Muscle layer of colon (tissue), 2 donors: Measurements from ENCODE around the gene MRAS.
A peak's percentile ranks its signal among the peaks of the same experiment; 100 is the strongest.

Experiments used
- H3K27ac ChIP-seq: one replicate; pipeline ENCODE4 v1.7.0; 2013; ENCODE audit warnings: low read depth, mild to moderate bottlenecking, low read length, moderate library complexity
- H3K27me3 ChIP-seq, 2 donors: one replicate each; pipeline ENCODE4 v1.7.0; 2013; ENCODE audit warnings: low read length in 2 of 2, mild to moderate bottlenecking in 2 of 2; ENCODE audit not compliant: insufficient read depth in 2 of 2, control insufficient read depth in 1 of 2
- H3K36me3 ChIP-seq: one replicate; pipeline ENCODE4 v1.7.0; 2013; ENCODE audit warnings: mild to moderate bottlenecking, low read length; ENCODE audit not compliant: insufficient read depth
- H3K4me1 ChIP-seq: one replicate; pipeline ENCODE4 v1.7.0; 2013; ENCODE audit warnings: mild to moderate bottlenecking, low read length; ENCODE audit not compliant: insufficient read depth
- H3K4me3 ChIP-seq, 2 donors: one replicate each; pipeline ENCODE4 v1.7.0; 2013; ENCODE audit warnings: low read length in 2 of 2, low read depth in 1 of 2, mild to moderate bottlenecking in 1 of 2, moderate library complexity in 1 of 2
- H3K9ac ChIP-seq: one replicate; pipeline ENCODE4 v1.7.0; 2013; ENCODE audit warnings: low read length
- H3K9me3 ChIP-seq: one replicate; pipeline ENCODE4 v1.7.0; 2013; ENCODE audit warnings: mild to moderate bottlenecking, low read length
- donor health status: abdominal sarcoma.
- donor health status: Adenocarcinoma of cecum.

Gene MRAS

GRCh38 chr3:138347960-138348753, at the start of gene MRAS:
Gene MRAS, plus strand, starts transcription at chr3:138348579. Its CDS starts 24,305 bp downstream, at chr3:138372884.
- Histone ChIP-seq H3K9me3 (no peaks in the 10 kb centered on the region), H3K4me3 (peak within 1 kb of the TSS; percentile 76 to 88), H3K27me3 (no peaks in the 10 kb centered on the region), H3K4me1 (peaks cover 16% of the 10 kb centered on the region), H3K27ac (peak within 1 kb of the TSS; percentile 88), H3K36me3 (no peaks in the 10 kb centered on the region), H3K9ac (peak within 1 kb of the TSS; percentile 50)

GRCh38 chr3:138300647-138301046, 47.7 kb upstream of the MRAS start:
- no peak overlapping the region for H3K9ac ChIP-seq
- H3K27me3 ChIP-seq: no peaks in the 10 kb centered on the region
- H3K27ac ChIP-seq: no peak overlapping the region
- no peaks in the 10 kb centered on the region for H3K9me3 ChIP-seq
- H3K4me3 ChIP-seq: no peak overlapping the region
- peaks cover 14% of the 10 kb centered on the region for H3K36me3 ChIP-seq
- no peaks in the 10 kb centered on the region for H3K4me1 ChIP-seq

GRCh38 chr3:138303474-138303873, 44.9 kb upstream of the MRAS start:
- Histone ChIP-seq H3K4me3 (no peak overlapping the region), H3K4me1 (no peaks in the 10 kb centered on the region), H3K27me3 (no peaks in the 10 kb centered on the region), H3K9me3 (peaks cover 8% of the 10 kb centered on the region), H3K9ac (no peak overlapping the region), H3K27ac (no peak overlapping the region), H3K36me3 (no peaks in the 10 kb centered on the region)

GRCh38 chr3:138307899-138308298, 40.5 kb upstream of the MRAS start:
- Histone ChIP-seq H3K27me3 (no peaks in the 10 kb centered on the region), H3K4me1 (no peaks in the 10 kb centered on the region), H3K27ac (no peak overlapping the region), H3K9me3 (peaks cover 9% of the 10 kb centered on the region), H3K9ac (no peak overlapping the region), H3K4me3 (no peak overlapping the region), H3K36me3 (no peaks in the 10 kb centered on the region)

- Histone ChIP-seq H3K9ac (no peak overlapping the region), H3K9me3 (peaks cover 9% of the 10 kb centered on the region), H3K27me3 (no peaks in the 10 kb centered on the region), H3K36me3 (no peaks in the 10 kb centered on the region), H3K4me1 (no peaks in the 10 kb centered on the region), H3K4me3 (no peak overlapping the region), H3K27ac (no peak overlapping the region)
Observed at GRCh38 chr3:138308783-138309182, 39.6 kb upstream of the MRAS start.

GRCh38 chr3:138310494-138310893, 37.9 kb upstream of the MRAS start:
- H3K9me3 ChIP-seq: peaks cover 9% of the 10 kb centered on the region

GRCh38 chr3:138314751-138315150, 33.6 kb upstream of the MRAS start:
- Histone ChIP-seq H3K4me3 (no peak overlapping the region), H3K9me3 (no peaks in the 10 kb centered on the region), H3K4me1 (no peaks in the 10 kb centered on the region), H3K36me3 (no peaks in the 10 kb centered on the region), H3K9ac (no peak overlapping the region), H3K27ac (no peak overlapping the region), H3K27me3 (no peaks in the 10 kb centered on the region)

More at GRCh38 chr3:138310494-138310893, 37.9 kb upstream of the MRAS start:
- H3K36me3 ChIP-seq: no peaks in the 10 kb centered on the region
- no peak overlapping the region for H3K27ac ChIP-seq
- no peaks in the 10 kb centered on the region for H3K4me1 ChIP-seq
- H3K4me3 ChIP-seq: no peak overlapping the region
- H3K27me3 ChIP-seq: no peaks in the 10 kb centered on the region
- no peak overlapping the region for H3K9ac ChIP-seq

- H3K4me3 ChIP-seq: no peak overlapping the region
- H3K36me3 ChIP-seq: no peaks in the 10 kb centered on the region
- no peaks in the 10 kb centered on the region for H3K27me3 ChIP-seq
- H3K27ac ChIP-seq: no peak overlapping the region
- H3K9ac ChIP-seq: no peak overlapping the region
- H3K4me1 ChIP-seq: no peaks in the 10 kb centered on the region
- no peaks in the 10 kb centered on the region for H3K9me3 ChIP-seq
Observed at GRCh38 chr3:138317687-138318086, 30.7 kb upstream of the MRAS start.

- Histone ChIP-seq H3K27me3 (no peaks in the 10 kb centered on the region), H3K27ac (no peak overlapping the region), H3K36me3 (no peaks in the 10 kb centered on the region), H3K4me3 (no peak overlapping the region), H3K4me1 (peaks cover 7% of the 10 kb centered on the region), H3K9me3 (no peaks in the 10 kb centered on the region), H3K9ac (no peak overlapping the region)
Observed at GRCh38 chr3:138323971-138324370, 24.4 kb upstream of the MRAS start.

- Histone ChIP-seq H3K4me1 (peaks cover 8% of the 10 kb centered on the region), H3K4me3 (no peak overlapping the region), H3K9ac (no peak overlapping the region), H3K9me3 (no peaks in the 10 kb centered on the region), H3K36me3 (no peaks in the 10 kb centered on the region), H3K27ac (no peak overlapping the region), H3K27me3 (no peaks in the 10 kb centered on the region)
Observed at GRCh38 chr3:138325990-138326389, 22.4 kb upstream of the MRAS start.

- Histone ChIP-seq H3K4me3 (no peak overlapping the region), H3K9ac (no peak overlapping the region), H3K9me3 (no peaks in the 10 kb centered on the region), H3K36me3 (no peaks in the 10 kb centered on the region), H3K4me1 (peaks cover 8% of the 10 kb centered on the region), H3K27ac (no peak overlapping the region), H3K27me3 (no peaks in the 10 kb centered on the region)
Observed at GRCh38 chr3:138326866-138327595, 21.3 kb upstream of the MRAS start.
